NCI-H2081 treated with DMSO at 0.1 percent for 48 hours (cell line): ENCODE results near the gene AMY2A.
"Not testable (repeated sequence)": the region's sequence is repeated elsewhere in the genome, so short reads cannot be mapped to it uniquely, and the experiment has no call there.

ENCODE experiments used
- DNase-seq: peaks from one replicate; lab custom pipeline; 2025; lab: John Stamatoyannopoulos, UW

AMY2A gene

GRCh38 chr1:103616994-103617477 lies at the start of gene AMY2A:
AMY2A (plus strand) TSS chr1:103617427; CDS start chr1:103617441, 14 bp downstream.
- DNase-seq, result not testable (repeated sequence)

GRCh38 chr1:103569493-103569892 lies 47.7 kb upstream of the AMY2A start:
- no peak for DNase-seq

GRCh38 chr1:103571289-103571688 lies 45.9 kb upstream of the AMY2A start, which contains the start of gene AMY2B:
AMY2B (plus strand) TSS chr1:103571589; CDS start chr1:103571603, 14 bp downstream.
- not testable (repeated sequence) for DNase-seq

GRCh38 chr1:103576065-103576464 lies 41.2 kb upstream of the AMY2A start:
- no peak for DNase-seq

GRCh38 chr1:103576784-103577183 lies 40.4 kb upstream of the AMY2A start:
- not testable (repeated sequence) for DNase-seq

- DNase-seq, result no peak
These were observed 34.8 kb upstream of the AMY2A start for GRCh38 chr1:103582464-103582863.

GRCh38 chr1:103583887-103584286 lies 33.3 kb upstream of the AMY2A start:
- no peak for DNase-seq

GRCh38 chr1:103584537-103584936 lies 32.7 kb upstream of the AMY2A start:
- no peak for DNase-seq

GRCh38 chr1:103602740-103603139 lies 14.5 kb upstream of the AMY2A start:
- DNase-seq, result not testable (repeated sequence)

- no peak for DNase-seq
These were observed 865 bp upstream of the AMY2A start for GRCh38 chr1:103616362-103616761.

GRCh38 chr1:103627436-103627835 lies 10.2 kb downstream of the AMY2A start:
- not testable (repeated sequence) for DNase-seq

- not testable (repeated sequence) for DNase-seq
These were observed 24.0 kb downstream of the AMY2A start for GRCh38 chr1:103641194-103641593.

GRCh38 chr1:103643908-103644307 lies 26.7 kb downstream of the AMY2A start:
- DNase-seq, result not testable (repeated sequence)

GRCh38 chr1:103650305-103650704 lies 33.1 kb downstream of the AMY2A start:
- not testable (repeated sequence) for DNase-seq

GRCh38 chr1:103650889-103651288 lies 33.7 kb downstream of the AMY2A start:
- DNase-seq, result not testable (repeated sequence)

GRCh38 chr1:103654133-103654532 lies 36.9 kb downstream of the AMY2A start:
- DNase-seq, result not testable (repeated sequence)

- not testable (repeated sequence) for DNase-seq
These were observed 38.2 kb downstream of the AMY2A start, which contains the start of gene AMY1A for GRCh38 chr1:103655460-103655859. AMY1A (plus strand) TSS chr1:103655760; CDS start chr1:103656331, 571 bp downstream.
